Stimulated activated CD4-positive, alpha-beta T cell treated with anti-CD3 and anti-CD28 coated beads, TNF-alpha, amount 100 ng/mL, for 48 hours (primary cell): ENCODE data around the gene ZNG1B.
"Not testable (repeated sequence)": the region's sequence is repeated elsewhere in the genome, so short reads cannot be mapped to it uniquely, and the experiment has no call there.

ENCODE experiments used
- DNase-seq, 3 donors: peaks; one replicate each; pipeline ENCODE4 v3.0.0-alpha.2; 2020; ENCODE audit warnings: low read depth in 3 of 3

ZNG1B gene

DNA sequence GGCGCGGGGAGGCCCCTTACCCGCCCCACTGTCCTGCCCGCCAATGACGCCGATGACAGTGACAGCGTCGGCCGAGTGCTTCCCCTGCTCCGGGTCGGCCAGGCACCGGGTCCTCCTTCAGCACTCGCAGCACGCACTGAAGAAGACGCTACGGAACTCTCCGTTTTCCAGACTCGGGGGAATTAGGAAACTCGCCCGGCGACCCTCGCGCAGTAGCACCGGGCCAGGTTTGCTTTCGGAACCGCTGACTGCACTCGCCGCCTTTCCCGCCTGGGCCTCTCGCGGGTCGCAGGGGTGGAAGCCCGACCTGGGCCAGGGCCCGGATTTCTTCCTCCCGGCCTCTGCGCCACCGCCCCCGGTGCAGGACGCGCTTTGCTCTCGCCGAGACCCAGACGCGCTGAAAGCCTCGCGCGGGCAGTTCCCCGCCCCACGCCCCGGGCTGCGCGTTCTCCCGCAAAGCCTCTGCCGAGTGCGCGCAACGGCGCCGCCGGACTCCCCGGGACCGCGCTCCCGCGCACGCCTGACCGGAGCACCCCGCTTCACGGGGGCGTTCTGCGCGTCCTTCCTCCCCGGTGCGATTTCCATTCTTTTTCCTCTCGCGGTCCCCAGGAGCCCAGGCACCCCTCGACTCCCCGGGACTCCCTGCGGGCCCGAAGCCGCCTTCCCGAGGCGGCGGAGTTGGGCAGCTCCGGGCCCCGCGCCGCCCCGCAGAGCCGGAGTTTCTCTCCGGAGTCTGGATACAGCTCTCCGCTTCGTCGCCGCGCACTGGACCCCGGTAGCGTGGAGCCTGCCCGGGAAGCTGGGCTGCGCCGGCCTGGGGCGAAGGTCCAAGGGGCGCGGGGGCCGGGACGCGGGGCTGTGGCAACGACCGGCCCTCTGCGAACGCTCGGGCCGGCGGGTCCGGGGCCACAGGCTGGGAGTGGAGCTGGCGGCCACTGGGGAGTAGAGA is 65.9 kb downstream of the ZNG1B start:
- DNase-seq = peak in 1 of 3 donors; percentile 9

- not testable (repeated sequence) for DNase-seq
These were observed 66.6 kb downstream of the ZNG1B start for GRCh38 chr2:113504081-113504480.

GRCh38 chr2:113507394-113508140 is 70.1 kb downstream of the ZNG1B start:
- not testable (repeated sequence) for DNase-seq

DNA sequence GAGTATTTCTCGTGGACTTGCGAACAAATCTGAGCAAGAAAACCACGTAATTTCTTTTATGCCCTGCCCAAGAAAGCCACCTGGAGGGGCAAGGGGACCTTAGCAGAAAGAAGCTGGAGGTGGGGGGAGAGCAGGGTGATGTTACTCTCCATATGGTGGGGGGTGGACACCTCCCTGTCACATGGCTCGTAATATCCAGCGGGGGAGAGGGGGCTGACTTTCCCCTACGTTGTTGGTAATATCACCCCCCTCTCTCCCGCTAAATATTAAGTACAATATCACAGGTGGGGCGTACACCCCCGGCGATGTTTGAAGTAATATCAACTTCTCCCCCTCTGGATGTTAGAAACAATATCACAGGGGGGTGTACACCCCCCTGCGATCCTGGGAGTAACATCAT is 70.7 kb downstream of the ZNG1B start:
- DNase-seq = not testable (repeated sequence)

DNA sequence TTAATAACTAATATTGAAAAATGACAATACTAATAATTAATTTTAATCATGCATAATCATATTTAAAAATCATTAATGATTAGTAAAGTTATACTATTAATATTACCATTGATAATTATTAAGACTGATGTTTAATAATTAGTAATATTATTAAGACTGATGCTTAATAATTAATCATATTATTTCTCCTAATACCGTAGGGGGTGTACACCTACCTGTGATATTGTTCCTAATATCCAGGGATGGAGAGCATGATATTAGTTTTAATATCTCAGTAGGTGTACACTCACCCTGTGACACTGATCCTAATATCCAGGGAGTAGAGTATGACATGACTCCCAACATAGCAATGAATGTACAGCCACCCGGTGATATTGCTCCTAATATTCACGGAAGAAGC is 73.4 kb downstream of the ZNG1B start:
- DNase-seq = not testable (repeated sequence)

DNA sequence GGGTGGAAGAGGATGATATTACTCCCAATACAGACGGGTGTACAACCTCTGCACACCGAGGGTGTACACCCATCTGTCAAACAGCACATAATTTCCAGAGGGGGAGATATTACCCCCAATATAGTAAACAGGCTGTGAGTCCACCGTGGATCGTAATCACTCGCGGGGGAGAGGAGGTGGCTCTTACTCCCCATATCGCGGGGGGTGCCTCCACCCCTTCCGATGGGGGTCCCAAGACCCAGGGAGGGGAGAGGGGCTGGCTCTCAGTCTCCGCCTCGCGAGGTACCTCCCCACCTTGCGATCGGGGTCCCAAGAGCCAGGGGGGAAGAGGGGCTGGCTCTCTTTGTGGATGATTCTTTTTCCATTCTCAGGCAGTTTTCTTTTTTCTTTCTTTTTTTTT is 74.4 kb downstream of the ZNG1B start:
- not testable (repeated sequence) for DNase-seq

- DNase-seq = not testable (repeated sequence)
These were observed 78.0 kb downstream of the ZNG1B start for GRCh38 chr2:113515457-113515856.

DNA sequence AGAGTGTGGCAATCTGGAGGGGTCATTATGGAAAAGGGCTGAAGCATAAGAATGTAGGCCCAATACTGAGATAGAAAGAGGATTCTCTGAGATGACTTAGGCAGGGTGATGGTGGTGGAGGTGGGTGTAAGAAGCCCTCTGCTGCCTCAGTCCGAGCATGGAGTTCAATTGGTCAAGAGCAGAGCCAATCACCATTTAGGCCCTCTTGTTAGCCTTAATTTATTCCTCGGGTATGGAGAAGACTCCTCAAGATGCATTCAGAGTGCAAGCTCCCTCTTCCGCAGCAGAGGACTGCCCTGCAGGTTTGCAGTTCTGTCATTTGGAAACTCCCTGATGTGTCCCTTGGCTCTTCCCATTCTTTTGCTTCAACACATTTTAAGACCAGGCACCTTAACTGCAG is 78.5 kb downstream of the ZNG1B start:
- not testable (repeated sequence) for DNase-seq

DNA sequence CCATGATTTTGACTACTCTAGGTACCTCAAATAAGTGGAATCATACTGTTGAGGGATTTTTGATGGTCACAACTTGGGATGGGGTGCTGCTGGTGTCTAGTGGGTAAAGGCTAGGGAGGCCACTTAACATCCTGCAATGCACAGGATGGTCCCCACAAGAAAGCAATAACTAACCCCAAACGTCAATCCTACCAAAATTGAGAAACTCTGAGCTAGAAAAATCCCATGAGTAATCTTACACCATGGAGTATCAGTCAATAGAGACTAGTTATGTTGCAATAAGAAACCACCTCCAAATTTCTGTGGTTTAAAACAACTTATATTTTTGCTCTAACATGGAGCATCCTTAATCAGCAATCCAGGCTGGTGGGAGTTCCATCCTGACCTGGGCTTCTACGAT is 79.5 kb downstream of the ZNG1B start:
- not testable (repeated sequence) for DNase-seq

- DNase-seq = not testable (repeated sequence)
These were observed 83.3 kb downstream of the ZNG1B start for GRCh38 chr2:113520837-113521236.

- DNase-seq = not testable (repeated sequence)
These were observed 84.0 kb downstream of the ZNG1B start for GRCh38 chr2:113521492-113521891.

DNA sequence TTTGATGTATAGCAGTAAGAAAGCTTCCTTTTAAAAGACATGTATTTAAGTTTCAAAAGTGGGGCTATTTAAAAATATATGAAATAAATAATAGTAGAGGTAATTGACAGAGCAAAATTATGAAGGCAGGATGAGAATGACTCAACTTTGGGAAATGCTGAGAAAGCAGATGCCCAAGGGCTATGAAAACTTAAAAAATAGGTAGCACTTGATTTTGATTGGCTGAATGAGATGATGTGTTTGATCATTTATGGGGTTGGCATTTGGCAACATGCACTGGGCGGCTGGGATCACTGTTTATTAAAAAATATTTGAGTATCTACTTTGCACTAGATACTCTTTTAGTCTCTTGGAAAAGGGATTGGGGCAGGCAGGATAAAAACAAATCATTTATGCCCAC is 87.5 kb downstream of the ZNG1B start:
- not testable (repeated sequence) for DNase-seq

DNA sequence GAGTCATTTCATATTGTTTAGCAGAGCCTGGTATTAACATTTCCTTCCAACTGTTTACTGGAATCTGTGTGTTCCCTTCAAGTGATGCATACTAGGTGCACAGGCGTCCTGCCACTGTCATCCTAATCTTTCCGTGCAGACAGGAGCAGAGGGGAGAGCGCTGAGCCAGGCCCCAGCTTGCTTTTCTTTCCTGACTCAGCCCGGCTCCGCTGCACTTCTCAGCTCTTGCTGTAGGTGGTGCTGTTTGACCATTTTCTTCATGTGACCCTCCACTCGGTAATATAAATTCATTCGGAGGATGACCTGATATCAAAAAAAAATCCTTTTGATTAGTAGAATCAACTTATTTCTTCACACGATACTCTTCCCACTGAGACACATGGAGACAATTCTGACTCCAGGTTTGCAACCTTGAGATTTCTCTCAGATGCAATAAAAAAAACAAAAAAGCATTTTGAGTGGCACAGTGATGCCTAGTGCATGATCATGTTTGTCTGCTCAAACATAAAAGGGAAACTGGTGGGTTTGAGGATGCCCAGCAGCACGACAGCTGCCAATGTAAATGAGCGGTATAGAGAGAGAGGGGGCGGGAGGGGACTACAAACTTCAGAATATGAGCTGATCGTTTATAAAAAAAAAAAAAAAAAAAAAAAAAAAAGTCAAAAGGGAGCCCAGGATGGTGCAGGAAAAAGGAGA is 90.0 kb downstream of the ZNG1B start:
- not testable (repeated sequence) for DNase-seq

DNA sequence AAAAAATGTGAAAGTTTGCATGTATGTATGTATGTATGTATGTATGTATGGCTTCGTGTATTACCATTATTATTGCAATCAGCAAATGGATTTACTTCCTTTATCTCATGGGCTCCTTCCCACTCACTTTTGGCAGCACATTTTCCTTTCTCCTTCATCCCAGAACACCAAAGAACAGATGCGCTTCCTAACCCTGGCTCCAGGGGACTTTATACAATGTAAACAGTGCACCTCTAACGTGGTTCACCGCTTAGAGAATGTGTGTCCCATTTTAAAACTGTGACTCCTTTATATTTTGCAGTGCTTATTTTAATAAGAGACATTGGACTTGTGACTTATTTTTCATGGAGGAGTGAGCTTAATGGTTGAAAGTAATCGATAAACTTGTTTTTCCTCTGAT is 90.6 kb downstream of the ZNG1B start:
- DNase-seq = not testable (repeated sequence)

- DNase-seq = not testable (repeated sequence)
These were observed 91.4 kb downstream of the ZNG1B start for GRCh38 chr2:113528904-113529303.

DNA sequence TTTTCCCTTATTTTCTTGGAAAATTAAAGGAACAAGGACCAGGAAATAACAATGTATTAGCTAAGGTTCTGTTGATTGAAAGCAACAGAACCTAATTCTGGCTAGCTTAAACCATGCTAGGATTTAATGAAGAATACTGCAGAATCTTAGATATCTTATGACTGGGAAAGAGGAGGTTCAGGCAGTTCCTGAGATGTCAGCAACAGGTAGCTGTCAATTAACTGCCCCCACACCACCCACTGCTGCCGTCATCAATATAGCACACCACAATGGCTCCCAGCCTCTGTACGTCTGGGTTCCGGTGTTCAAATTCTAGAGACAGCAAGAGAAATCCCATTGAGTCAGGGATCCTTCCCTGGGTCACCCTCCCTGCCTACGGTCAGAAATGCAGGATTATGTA is 95.5 kb downstream of the ZNG1B start:
- DNase-seq = not testable (repeated sequence)

GRCh38 chr2:113536573-113536972 is 99.1 kb downstream of the ZNG1B start:
- DNase-seq = not testable (repeated sequence)

- not testable (repeated sequence) for DNase-seq
These were observed 103.3 kb downstream of the ZNG1B start for GRCh38 chr2:113540834-113541203.

GRCh38 chr2:113541204-113541975 is 103.9 kb downstream of the ZNG1B start:
- peak in 1 of 3 donors; percentile 9 for DNase-seq

DNA sequence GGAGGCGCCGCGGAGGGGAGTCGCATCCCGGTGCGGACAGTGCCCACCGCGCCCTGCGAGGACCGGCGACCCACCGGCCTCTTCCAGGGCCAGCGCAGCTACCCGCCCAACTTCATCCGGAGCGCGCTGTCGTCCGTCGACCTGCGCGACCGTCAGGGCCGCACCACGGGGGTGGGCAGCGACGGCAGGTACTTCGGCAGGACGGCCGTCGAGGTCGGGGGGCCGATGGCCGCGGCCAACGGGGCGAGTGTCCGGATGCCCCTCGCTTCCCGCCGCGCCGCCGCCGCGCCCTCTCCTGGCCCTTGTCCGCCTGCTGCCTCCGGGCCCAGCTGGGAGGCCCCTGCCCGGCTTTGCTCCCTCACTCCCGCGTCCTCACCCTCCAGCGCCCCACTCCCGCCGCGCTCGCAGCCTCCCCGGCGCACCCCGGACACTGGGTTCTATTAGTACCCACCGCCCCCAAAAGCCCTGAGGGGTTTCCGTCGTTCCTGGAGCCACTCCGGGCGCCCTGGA is 104.5 kb downstream of the ZNG1B start:
- peak in 1 of 3 donors; percentile 4 for DNase-seq

GRCh38 chr2:113542529-113542928 is 105.0 kb downstream of the ZNG1B start:
- DNase-seq = not testable (repeated sequence)
